Measurements from ENCODE around the gene STK38L.

The STK38L gene

DNA sequence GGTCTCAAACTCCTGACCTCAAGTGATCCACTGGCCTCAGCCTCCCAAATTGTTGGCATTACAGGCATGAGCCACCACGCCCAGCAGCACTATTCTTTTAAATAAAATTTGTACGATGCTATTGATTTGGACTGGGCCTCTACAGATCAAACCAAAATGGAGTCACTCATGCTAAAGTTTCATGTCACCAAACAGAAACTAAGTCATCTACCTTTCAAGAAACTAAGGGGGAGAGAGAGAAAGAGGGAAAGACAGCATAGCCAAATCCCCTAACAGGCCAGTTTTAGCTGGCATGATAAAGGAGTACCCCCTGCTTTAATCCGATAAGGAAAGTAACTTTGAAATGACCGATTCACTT is 23.1 kb upstream of the STK38L start:
- no peak for DNase-seq (ENCODE audit: low read depth in 1 of 2, low spot score in 1 of 2)
- no peak overlapping the region for H3K27ac ChIP-seq (replicated peaks)
- no peak overlapping the region for H3K4me3 ChIP-seq (replicated peaks; ENCODE audit: insufficient read depth, low read length)
- TF ChIP-seq, protein P1, sequence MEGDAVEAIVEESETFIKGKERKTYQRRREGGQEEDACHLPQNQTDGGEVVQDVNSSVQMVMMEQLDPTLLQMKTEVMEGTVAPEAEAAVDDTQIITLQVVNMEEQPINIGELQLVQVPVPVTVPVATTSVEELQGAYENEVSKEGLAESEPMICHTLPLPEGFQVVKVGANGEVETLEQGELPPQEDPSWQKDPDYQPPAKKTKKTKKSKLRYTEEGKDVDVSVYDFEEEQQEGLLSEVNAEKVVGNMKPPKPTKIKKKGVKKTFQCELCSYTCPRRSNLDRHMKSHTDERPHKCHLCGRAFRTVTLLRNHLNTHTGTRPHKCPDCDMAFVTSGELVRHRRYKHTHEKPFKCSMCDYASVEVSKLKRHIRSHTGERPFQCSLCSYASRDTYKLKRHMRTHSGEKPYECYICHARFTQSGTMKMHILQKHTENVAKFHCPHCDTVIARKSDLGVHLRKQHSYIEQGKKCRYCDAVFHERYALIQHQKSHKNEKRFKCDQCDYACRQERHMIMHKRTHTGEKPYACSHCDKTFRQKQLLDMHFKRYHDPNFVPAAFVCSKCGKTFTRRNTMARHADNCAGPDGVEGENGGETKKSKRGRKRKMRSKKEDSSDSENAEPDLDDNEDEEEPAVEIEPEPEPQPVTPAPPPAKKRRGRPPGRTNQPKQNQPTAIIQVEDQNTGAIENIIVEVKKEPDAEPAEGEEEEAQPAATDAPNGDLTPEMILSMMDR (IDR thresholded peaks at IDR 0.05; ENCODE audit: insufficient read depth, low read length) = no peak
- TF ChIP-seq, protein P2, sequence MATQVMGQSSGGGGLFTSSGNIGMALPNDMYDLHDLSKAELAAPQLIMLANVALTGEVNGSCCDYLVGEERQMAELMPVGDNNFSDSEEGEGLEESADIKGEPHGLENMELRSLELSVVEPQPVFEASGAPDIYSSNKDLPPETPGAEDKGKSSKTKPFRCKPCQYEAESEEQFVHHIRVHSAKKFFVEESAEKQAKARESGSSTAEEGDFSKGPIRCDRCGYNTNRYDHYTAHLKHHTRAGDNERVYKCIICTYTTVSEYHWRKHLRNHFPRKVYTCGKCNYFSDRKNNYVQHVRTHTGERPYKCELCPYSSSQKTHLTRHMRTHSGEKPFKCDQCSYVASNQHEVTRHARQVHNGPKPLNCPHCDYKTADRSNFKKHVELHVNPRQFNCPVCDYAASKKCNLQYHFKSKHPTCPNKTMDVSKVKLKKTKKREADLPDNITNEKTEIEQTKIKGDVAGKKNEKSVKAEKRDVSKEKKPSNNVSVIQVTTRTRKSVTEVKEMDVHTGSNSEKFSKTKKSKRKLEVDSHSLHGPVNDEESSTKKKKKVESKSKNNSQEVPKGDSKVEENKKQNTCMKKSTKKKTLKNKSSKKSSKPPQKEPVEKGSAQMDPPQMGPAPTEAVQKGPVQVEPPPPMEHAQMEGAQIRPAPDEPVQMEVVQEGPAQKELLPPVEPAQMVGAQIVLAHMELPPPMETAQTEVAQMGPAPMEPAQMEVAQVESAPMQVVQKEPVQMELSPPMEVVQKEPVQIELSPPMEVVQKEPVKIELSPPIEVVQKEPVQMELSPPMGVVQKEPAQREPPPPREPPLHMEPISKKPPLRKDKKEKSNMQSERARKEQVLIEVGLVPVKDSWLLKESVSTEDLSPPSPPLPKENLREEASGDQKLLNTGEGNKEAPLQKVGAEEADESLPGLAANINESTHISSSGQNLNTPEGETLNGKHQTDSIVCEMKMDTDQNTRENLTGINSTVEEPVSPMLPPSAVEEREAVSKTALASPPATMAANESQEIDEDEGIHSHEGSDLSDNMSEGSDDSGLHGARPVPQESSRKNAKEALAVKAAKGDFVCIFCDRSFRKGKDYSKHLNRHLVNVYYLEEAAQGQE (IDR thresholded peaks at IDR 0.05; ENCODE audit: insufficient replicate concordance, low read depth) = no peak
- TF ChIP-seq SPI1 (IDR thresholded peaks at IDR 0.05; ENCODE audit: borderline replicate concordance, low read depth) = no peak
- no peak for TF ChIP-seq GABPA (IDR thresholded peaks at IDR 0.05; ENCODE audit: low read depth)
- TF ChIP-seq POLR2AphosphoS5 (IDR thresholded peaks at IDR 0.05; ENCODE audit: low read depth) = no peak
- H3K27me3 ChIP-seq (ENCODE audit: insufficient read depth, poor library complexity, severe bottlenecking) = no peaks in the 10 kb centered on the region

DNA sequence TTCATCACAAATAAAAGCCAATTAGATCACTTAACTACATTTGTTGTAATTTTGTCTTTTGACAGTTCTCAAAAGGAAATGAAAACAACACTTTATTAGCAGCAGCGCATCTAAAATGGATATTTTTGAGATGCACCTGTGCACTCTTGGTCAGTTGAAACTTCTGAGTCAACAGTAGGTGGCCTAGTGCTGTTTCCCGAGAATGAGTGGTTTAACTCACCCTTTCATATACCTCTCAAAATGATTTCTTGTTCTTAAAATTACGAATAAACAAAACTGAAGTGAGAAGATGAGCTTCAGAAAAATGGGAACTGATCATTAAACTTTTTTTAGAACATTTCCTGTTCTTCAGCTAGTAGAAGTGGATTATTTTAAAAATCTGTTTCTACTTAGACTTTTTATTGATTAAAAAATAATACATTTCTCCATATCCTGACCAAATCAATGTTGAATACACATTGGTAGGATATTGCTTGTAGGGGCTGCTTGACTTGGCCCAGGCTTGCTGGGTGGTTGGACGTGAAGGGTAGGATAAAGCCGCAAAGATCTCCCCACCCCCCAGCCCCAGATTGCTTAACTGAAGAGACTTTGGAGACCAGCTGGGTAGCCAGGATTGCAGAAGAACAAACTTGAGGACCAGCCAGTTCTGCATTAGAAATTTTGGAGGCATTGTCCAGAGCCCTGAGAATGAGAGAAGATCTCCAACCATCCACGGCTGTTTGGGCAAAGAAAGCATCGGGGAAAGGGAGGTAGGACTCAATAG is 22.3 kb upstream of the STK38L start:
- TF ChIP-seq, protein P1 (IDR thresholded peaks at IDR 0.05; ENCODE audit: insufficient read depth, low read length) = no peak
- no peak for TF ChIP-seq GABPA (IDR thresholded peaks at IDR 0.05; ENCODE audit: low read depth)
- 0 out of 2 replicates have a peak, but pooled peaks have one; percentile 30 for TF ChIP-seq POLR2AphosphoS5 (IDR thresholded peaks at IDR 0.05; ENCODE audit: low read depth)
- TF ChIP-seq, protein P2 (IDR thresholded peaks at IDR 0.05; ENCODE audit: insufficient replicate concordance, low read depth) = no peak
- peak; percentile 7; the same call in 1 of the 2 replicates for TF ChIP-seq SPI1 (IDR thresholded peaks at IDR 0.05; ENCODE audit: borderline replicate concordance, low read depth)
- DNase-seq (ENCODE audit: low read depth in 1 of 2, low spot score in 1 of 2) = peak in 1 of 2 experiments; percentile 68
- Histone ChIP-seq H3K27me3 (ENCODE audit: insufficient read depth, poor library complexity, severe bottlenecking) (no peaks in the 10 kb centered on the region), H3K4me3 (replicated peaks; ENCODE audit: insufficient read depth, low read length) (no peak overlapping the region), H3K27ac (replicated peaks) (0 out of 2 replicates have a peak overlapping the region, but pooled peaks have one; percentile 4)

DNA sequence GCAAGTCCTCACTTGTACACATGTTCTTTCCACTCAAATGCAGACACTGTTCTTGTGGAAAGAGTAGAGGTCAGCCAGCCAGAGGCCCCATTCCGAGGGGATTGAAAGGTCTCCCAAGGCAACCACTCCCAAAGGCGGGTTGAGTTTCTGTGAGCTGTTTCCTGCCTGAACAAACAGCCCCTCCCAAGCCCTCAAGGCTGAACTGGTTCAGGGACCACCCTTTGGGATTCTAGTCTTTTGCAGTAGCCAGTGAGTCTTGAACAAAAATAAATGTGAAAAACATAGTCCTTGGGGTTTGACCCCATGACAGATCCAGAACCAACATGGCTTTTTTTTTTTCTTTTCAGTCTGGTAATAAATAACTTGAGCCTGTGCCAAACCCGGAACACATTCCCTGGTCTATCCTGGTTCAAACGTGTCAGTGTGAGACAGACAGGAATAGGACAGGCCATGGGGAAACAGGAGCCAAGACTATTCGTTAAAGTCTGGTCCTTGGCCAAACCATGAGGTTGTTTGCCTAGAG is 17.6 kb upstream of the STK38L start:
- no peak overlapping the region for H3K4me3 ChIP-seq (replicated peaks; ENCODE audit: insufficient read depth, low read length)

More for the DNA sequence above, 17.6 kb upstream of the STK38L start:
- TF ChIP-seq SPI1 (IDR thresholded peaks at IDR 0.05; ENCODE audit: borderline replicate concordance, low read depth) = no peak
- TF ChIP-seq GABPA (IDR thresholded peaks at IDR 0.05; ENCODE audit: low read depth) = no peak
- TF ChIP-seq POLR2AphosphoS5 (IDR thresholded peaks at IDR 0.05; ENCODE audit: low read depth) = no peak
- TF ChIP-seq, protein P1 (IDR thresholded peaks at IDR 0.05; ENCODE audit: insufficient read depth, low read length) = no peak
- TF ChIP-seq, protein P2 (IDR thresholded peaks at IDR 0.05; ENCODE audit: insufficient replicate concordance, low read depth) = no peak
- H3K27me3 ChIP-seq (ENCODE audit: insufficient read depth, poor library complexity, severe bottlenecking) = no peaks in the 10 kb centered on the region
- no peak overlapping the region for H3K27ac ChIP-seq (replicated peaks)
- no peak for DNase-seq (ENCODE audit: low read depth in 1 of 2, low spot score in 1 of 2)
